Activated CD4-positive, alpha-beta T cell treated with anti-CD3 and anti-CD28 coated beads, Interleukin-2, amount 10 ng/mL, durations not matched to agents 7 days and 5 days (primary cell): ENCODE data around the gene TLL2. TPM values are rescaled to one million over a fixed set of nuclear protein-coding genes. Genes with fewer than 3 reads are reported as not detected.

Source experiments
- CTCF ChIA-PET: fragments of 350-600 bp; sonication (Branson Sonifier 250); formaldehyde crosslinking; loops from one replicate; lab custom pipeline; 2021; ENCODE audit warnings: antibody characterized with exemption; lab: Charles Lee
- POLR2A ChIA-PET: fragments of 350-600 bp; sonication (Branson Sonifier 250); formaldehyde crosslinking; loops from one replicate; lab custom pipeline; 2021; ENCODE audit warnings: antibody characterized with exemption; lab: Charles Lee
- DNase-seq: peaks from one replicate; pipeline ENCODE4 v3.0.0-alpha.2; 2020
- H3K27ac Mint-ChIP-seq: one replicate; pipeline ENCODE4 v1.8.0; 2021; ENCODE audit warnings: mild to moderate bottlenecking, moderate library complexity, mixed read lengths
- H3K27me3 Mint-ChIP-seq: one replicate; pipeline ENCODE4 v1.8.0; 2021; ENCODE audit warnings: mixed read lengths
- H3K36me3 Mint-ChIP-seq: one replicate; pipeline ENCODE4 v1.8.0; 2021; ENCODE audit warnings: low read depth, mixed read lengths
- H3K4me1 Mint-ChIP-seq: one replicate; pipeline ENCODE4 v1.8.0; 2021; ENCODE audit warnings: mixed read lengths
- H3K4me3 Mint-ChIP-seq: one replicate; pipeline ENCODE4 v1.8.0; 2021; ENCODE audit warnings: mild to moderate bottlenecking, moderate library complexity, mixed read lengths
- H3K9me3 Mint-ChIP-seq: one replicate; pipeline ENCODE4 v1.8.0; 2021; ENCODE audit warnings: mixed read lengths
- total RNA-seq, 2 experiments: library from RNA; stranded (reverse); gene quantifications; one replicate each; pipeline ENCODE4 v1.2.3, GENCODE V29; 2021

The TLL2 gene
- total RNA-seq, 2 experiments from 2014 or later: 0.17 TPM; not detected in 1

DNA sequence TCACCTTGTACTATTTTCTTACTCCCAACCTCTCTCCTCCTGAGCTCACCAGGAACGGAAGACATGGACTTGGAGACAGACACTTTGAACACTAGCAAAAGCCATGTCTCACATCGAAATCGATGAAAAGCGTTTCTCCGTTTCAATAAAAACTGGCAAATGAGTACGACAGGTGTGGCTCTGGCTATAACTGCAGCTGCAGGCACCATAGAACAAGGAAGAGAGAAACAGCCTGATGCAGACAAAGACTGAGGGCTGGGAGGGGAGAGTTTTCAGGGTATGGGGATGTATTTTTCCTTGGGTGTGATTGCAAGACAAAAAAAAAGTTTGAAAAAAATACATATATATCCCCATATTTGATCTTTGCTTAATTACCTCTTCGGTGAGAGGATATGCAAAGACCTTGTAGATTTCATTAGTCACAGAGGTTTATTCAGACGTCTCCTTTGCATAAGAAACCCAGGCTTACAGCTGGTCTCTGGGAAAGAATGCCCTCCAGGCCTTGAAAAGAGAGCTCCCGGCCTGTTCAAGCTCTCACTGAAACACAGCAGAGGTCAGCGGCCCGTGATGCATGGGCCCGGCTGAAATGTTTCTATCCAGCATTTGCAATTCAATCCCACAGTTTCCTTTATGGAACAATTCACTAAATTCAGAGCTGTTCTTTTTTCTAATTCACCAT lies 63.1 kb downstream of the TLL2 start:
- DNase-seq: no peak
- no peaks in the 10 kb centered on the region for H3K9me3 Mint-ChIP-seq
- H3K4me3 Mint-ChIP-seq: no peak overlapping the region
- no peaks in the 10 kb centered on the region for H3K36me3 Mint-ChIP-seq
- H3K4me1 Mint-ChIP-seq: no peaks in the 10 kb centered on the region
- CTCF ChIA-PET: no interaction called here
- peaks cover 5% of the 10 kb centered on the region for H3K27me3 Mint-ChIP-seq
- POLR2A ChIA-PET: no interaction called here
- H3K27ac Mint-ChIP-seq: no peak overlapping the region

DNA sequence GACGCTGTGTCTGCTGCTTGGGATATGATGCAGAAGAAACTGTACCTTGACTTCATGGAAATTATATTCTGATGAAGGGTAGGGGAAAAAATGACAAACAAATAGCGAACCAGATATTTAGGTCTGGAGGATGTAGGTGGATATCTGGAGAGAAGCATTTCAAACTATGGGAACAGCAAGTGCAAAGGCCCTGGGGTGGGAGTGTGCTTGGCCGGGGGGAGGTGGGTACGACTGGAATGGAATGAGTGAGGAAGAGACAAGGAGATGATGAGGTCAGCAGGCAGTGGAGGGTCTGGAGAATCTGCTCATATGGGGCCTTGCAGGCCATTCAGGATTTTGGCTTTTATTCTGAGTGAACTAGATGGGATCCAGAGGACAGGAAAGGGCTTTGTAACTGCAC lies 65.2 kb downstream of the TLL2 start:
- POLR2A ChIA-PET: no interaction called here

DNA sequence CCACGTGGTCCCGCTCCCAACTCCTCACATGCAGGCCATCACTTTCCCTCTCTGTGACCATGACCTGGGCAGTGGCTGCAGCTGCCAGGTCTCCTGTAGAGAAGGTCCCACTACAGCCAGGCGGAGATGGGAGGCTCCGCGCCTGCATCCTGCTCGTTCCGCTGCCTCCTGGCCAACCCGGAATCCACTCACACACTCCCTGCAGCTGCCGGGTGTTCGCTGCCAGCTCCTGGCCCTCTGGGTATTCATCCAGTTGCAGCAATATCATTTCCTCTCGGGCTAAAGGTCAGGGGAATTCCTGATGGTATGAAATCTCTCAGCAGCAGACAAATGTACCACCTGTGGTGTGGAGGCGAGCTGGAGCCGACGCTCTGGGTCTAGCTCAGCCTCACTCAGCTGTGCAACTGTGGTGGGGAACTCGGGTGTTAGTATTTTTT lies 65.7 kb downstream of the TLL2 start:
- CTCF ChIA-PET: no interaction called here
- H3K27ac Mint-ChIP-seq: no peak overlapping the region

More for the DNA sequence above, 65.2 kb downstream of the TLL2 start:
- Mint-ChIP-seq H3K4me1 (no peaks in the 10 kb centered on the region), H3K9me3 (no peaks in the 10 kb centered on the region), H3K27ac (no peak overlapping the region), H3K27me3 (peaks cover 5% of the 10 kb centered on the region), H3K4me3 (no peak overlapping the region), H3K36me3 (no peaks in the 10 kb centered on the region)
- DNase-seq: no peak
- CTCF ChIA-PET: no interaction called here

DNA sequence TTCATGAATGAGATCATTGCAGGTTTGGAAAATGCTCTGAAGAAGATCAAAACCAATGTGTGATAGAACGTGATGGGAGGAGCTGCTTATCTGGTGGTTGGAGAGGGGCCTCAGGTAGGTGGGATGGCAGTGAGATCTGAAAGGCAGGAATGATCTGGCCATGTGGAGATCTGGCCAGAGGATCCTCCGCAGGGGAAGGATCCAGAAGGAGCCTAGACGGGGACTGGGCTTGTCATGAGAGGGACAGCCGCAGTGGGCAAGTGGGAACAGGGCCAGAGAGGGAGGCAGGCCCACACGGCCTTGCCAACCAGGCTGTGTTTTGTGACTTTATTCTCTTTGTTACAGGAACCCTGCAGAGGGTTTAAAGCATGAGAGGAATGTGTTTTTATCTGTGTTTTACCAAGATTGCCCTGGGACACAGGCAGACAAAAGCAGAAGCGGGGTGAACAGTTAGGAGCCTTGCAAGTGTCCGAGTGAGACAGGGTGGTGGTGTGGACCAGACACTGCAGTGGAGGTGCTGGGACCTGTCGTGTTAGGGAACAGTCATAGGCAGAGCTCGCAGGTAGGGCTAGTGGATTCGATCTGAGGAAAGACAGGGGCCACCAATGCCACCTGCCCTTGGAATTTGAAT lies 66.6 kb downstream of the TLL2 start:
- Mint-ChIP-seq H3K27me3 (peaks cover 5% of the 10 kb centered on the region), H3K4me1 (no peaks in the 10 kb centered on the region), H3K4me3 (no peak overlapping the region), H3K9me3 (no peaks in the 10 kb centered on the region), H3K27ac (no peak overlapping the region), H3K36me3 (no peaks in the 10 kb centered on the region)
- POLR2A ChIA-PET: no interaction called here
- DNase-seq: no peak
- CTCF ChIA-PET: no interaction called here

More for the DNA sequence above, 65.7 kb downstream of the TLL2 start:
- Mint-ChIP-seq H3K4me1 (no peaks in the 10 kb centered on the region), H3K27me3 (peaks cover 5% of the 10 kb centered on the region), H3K9me3 (no peaks in the 10 kb centered on the region), H3K36me3 (no peaks in the 10 kb centered on the region), H3K4me3 (no peak overlapping the region)
- POLR2A ChIA-PET: no interaction called here
- no peak for DNase-seq

DNA sequence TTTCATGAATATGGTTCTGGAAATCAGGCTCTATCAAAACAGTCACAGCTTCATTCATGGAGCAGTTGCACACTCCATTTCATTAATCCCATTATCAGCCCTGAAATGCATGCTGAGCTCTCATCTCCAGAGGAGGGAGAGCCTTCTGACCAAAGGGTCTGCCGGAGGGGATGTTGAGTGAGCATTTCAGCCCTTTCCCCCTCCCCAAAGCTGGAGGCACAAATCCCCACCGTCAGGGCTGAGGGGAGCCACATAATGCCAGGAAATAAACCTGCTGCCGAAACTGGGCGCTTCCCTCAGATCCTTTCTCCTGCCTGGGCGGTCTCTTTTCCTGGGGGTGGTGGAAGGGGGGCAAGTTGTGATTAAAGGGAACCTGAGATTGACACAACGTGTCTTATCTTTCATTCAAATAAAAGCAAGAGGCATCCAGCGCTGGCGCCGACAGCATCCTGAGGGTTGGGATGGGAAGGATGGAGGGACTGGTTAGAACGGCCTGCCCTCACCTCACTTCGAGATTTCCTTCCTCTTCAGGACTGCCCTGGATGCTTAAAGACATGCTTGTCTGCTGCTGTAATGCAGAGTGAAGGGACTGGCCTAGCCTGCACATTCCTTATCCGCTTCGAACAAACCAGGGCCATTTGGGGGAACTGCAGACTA lies 71.6 kb downstream of the TLL2 start:
- POLR2A ChIA-PET: no interaction called here
- CTCF ChIA-PET: no interaction called here
- Mint-ChIP-seq H3K27ac (no peak overlapping the region), H3K9me3 (no peaks in the 10 kb centered on the region), H3K36me3 (no peaks in the 10 kb centered on the region), H3K4me3 (no peak overlapping the region), H3K27me3 (no peaks in the 10 kb centered on the region), H3K4me1 (no peaks in the 10 kb centered on the region)
- no peak for DNase-seq

DNA sequence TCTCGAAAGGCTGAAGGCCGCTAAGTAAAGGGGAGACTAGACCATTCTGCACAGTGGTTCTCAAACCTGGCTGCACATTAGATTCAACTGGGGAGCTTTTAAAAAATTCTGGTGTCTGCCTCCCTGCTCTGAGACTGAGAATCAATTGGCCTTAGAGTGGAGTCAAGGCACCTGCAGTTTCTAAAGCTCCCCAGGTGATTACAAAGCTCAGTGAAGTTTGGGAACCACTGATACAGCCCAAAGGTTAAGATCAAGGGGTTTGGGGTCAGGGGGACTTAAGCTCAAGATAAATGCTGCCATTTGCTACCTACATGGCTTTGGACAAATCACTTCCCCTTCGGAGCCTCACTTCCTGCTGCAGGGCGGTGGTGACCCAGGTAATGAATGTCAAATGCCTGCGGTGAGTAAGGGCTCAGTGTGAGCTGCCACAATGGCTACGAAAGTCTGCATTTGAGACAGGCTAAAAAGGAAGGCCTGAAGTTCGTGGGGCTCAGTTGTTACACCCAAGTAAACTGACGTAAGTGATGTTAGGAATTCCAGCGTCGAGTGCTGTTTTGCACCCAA lies 72.3 kb downstream of the TLL2 start:
- CTCF ChIA-PET: no interaction called here
- no peaks in the 10 kb centered on the region for H3K27me3 Mint-ChIP-seq
- DNase-seq: no peak
- no peaks in the 10 kb centered on the region for H3K4me1 Mint-ChIP-seq
- no peaks in the 10 kb centered on the region for H3K36me3 Mint-ChIP-seq
- no peak overlapping the region for H3K4me3 Mint-ChIP-seq
- H3K9me3 Mint-ChIP-seq: no peaks in the 10 kb centered on the region
- POLR2A ChIA-PET: no interaction called here
- H3K27ac Mint-ChIP-seq: no peak overlapping the region

DNA sequence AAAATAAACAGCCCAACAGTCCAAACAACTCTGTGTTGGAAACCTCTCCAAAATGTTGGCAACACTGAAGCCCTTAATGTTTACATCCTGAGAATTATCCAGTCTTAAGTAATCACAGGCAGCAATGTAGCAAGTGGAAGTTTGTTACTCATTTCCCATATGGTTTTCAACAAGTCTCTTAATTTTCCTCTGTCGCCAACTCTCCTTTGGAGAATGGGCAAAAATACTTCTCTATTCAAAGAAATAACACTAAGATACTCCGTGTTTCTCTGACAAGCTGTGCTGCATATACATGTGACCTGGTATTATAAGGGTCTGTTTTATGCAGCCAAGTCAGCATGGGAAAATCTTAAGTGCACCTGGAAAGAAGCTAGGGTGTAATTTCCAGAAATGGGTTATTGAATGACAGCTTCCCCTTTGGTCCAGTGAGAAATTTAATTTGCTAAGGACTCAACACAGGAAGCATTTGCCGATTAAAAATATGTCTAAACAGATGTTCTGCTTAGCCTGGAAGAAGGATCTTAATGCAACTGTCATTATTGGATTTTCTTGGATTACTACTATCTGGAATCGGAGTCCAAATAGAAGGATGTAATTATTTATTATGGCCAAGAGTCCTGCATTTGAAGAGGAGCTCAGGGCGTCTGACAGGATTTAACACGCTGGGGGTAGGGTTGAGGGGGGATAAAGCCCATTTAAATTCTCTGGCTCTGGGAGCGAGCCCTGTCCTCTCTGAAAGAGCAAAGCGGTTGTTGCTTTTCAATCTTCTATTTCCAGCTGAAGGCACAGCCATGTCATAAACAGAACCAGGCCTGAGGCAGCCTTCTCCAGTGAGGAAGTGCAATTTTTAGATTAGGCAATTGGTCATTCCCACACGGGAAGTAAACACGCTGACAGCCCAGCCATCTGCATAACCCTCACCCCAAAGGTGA lies 73.1 kb downstream of the TLL2 start:
- H3K27me3 Mint-ChIP-seq: no peaks in the 10 kb centered on the region
- H3K4me1 Mint-ChIP-seq: no peaks in the 10 kb centered on the region
- H3K27ac Mint-ChIP-seq: no peak overlapping the region
- H3K4me3 Mint-ChIP-seq: no peak overlapping the region
- H3K36me3 Mint-ChIP-seq: no peaks in the 10 kb centered on the region
- DNase-seq: no peak
- ChIA-PET POLR2A (no interaction called here), CTCF (interaction anchor here (1.6 kb wide), 1 partner anchor 22 kb away, joined by 3 read pairs; no protein-coding TSS in a partner anchor)
- H3K9me3 Mint-ChIP-seq: no peaks in the 10 kb centered on the region

DNA sequence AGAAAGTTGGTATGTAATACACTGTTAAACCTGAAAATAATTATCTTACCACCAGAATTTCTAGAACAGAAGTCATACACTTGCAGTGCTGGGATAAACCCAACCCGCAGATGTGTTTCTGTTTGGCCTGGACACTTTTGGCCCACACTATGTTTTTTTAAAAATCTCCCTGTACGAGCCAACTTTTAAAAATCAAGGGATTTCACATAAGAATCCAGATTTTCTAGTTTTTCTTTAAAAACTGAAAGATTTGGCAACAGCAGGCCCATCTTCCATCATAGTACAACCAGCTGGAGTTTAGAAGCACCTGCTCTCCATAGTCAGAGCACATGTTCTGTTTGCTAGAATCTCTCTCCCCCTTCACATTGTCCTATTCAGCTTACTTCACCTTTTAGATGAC lies 74.0 kb downstream of the TLL2 start:
- no peak overlapping the region for H3K27ac Mint-ChIP-seq
- CTCF ChIA-PET: interaction anchor here (1.6 kb wide), 1 partner anchor 21 kb away, joined by 3 read pairs; no protein-coding TSS in a partner anchor

DNA sequence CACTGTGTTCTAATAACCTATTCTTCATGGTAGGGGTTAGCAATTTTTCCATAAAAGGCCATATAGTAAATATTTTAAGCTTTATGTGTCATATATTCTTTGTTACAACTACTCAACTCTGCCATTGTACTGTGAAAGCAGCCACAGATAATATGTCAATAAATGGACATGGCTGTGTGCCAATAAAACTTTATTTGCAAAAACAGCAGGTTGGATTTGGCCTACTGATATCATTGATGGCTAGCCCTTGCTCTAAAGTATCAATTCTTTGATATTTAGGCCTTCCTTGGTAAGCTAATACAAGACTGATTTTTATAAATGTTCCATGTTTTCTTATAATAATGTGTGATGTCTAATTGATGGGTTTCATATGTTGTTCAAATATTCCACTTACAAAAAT lies 77.7 kb downstream of the TLL2 start:
- no peaks in the 10 kb centered on the region for H3K36me3 Mint-ChIP-seq
- CTCF ChIA-PET: no interaction called here

More for the DNA sequence above, 74.0 kb downstream of the TLL2 start:
- no peak overlapping the region for H3K4me3 Mint-ChIP-seq
- no peaks in the 10 kb centered on the region for H3K36me3 Mint-ChIP-seq
- H3K4me1 Mint-ChIP-seq: no peaks in the 10 kb centered on the region
- H3K9me3 Mint-ChIP-seq: no peaks in the 10 kb centered on the region
- no peaks in the 10 kb centered on the region for H3K27me3 Mint-ChIP-seq
- DNase-seq: no peak
- POLR2A ChIA-PET: no interaction called here

DNA sequence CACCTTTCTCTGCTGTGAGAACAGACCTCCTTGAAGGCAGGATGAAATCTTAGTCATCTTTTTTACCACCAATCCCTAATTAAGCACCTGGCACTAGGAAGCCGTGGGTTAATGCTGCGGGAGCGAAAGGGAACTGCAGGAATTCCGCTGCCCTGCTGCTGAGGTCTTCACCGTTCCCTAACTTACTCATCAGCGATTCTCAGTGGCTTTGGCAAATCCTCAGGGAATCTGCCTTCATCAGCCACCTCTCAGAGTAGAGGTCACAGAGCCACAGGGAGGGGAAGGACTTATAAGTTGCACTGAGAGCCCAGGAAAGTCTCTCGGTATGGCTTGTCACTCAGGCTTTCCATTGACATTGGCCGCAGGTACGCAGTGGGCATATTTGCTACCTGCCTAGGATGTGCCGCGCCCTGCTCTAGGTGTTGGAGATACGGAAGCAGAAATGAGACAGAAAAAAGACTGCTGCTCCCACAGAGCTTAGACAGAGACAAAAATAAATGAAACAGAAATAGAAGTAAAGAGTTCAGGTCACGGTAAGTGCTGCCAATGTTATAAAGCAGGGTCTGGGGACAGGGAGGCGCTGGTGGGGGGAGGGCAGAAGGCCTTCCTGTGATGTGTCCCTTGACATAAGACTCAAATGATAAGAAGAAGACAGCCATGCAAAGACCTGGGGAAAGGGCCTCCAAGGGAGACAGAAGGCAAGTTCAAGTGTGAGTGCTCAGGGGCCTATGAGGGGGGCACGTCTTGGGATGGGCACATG lies 82.3 kb downstream of the TLL2 start:
- DNase-seq: no peak
- H3K9me3 Mint-ChIP-seq: no peaks in the 10 kb centered on the region
- peaks cover 18% of the 10 kb centered on the region for H3K27me3 Mint-ChIP-seq
- H3K27ac Mint-ChIP-seq: no peak overlapping the region
- H3K36me3 Mint-ChIP-seq: no peaks in the 10 kb centered on the region
- no peaks in the 10 kb centered on the region for H3K4me1 Mint-ChIP-seq
- POLR2A ChIA-PET: no interaction called here
- no peak overlapping the region for H3K4me3 Mint-ChIP-seq
- CTCF ChIA-PET: no interaction called here

More for the DNA sequence above, 77.7 kb downstream of the TLL2 start:
- H3K9me3 Mint-ChIP-seq: no peaks in the 10 kb centered on the region
- no peaks in the 10 kb centered on the region for H3K27me3 Mint-ChIP-seq
- H3K4me1 Mint-ChIP-seq: no peaks in the 10 kb centered on the region
- H3K27ac Mint-ChIP-seq: no peak overlapping the region
- no peak overlapping the region for H3K4me3 Mint-ChIP-seq
- DNase-seq: no peak
- POLR2A ChIA-PET: interaction anchor here (0.5 kb wide), 1 partner anchor 1206 kb away, joined by 6 read pairs; no protein-coding TSS in a partner anchor

DNA sequence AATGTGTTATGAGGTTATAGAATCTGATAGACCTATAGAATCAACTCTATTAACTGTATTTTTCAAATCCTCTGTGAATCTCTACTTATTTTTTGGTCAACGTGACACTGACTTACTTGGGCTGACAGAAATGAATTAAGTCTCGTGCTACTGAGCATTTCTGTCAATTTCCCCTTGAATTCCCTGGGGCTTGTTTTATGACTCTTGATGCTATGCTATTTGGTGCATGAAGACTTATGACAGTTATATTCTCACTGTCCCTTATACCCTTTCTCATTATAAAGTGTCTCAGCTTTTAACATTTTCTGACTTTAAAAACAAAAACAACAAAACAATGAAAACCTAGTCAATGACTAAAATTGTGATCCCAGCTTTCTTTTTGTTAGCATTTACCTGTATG lies 86.4 kb downstream of the TLL2 start:
- no peak for DNase-seq
- Mint-ChIP-seq H3K9me3 (no peaks in the 10 kb centered on the region), H3K27ac (no peak overlapping the region), H3K36me3 (no peaks in the 10 kb centered on the region), H3K27me3 (peaks cover 35% of the 10 kb centered on the region), H3K4me3 (no peak overlapping the region), H3K4me1 (no peaks in the 10 kb centered on the region)
- ChIA-PET POLR2A (no interaction called here), CTCF (no interaction called here)

DNA sequence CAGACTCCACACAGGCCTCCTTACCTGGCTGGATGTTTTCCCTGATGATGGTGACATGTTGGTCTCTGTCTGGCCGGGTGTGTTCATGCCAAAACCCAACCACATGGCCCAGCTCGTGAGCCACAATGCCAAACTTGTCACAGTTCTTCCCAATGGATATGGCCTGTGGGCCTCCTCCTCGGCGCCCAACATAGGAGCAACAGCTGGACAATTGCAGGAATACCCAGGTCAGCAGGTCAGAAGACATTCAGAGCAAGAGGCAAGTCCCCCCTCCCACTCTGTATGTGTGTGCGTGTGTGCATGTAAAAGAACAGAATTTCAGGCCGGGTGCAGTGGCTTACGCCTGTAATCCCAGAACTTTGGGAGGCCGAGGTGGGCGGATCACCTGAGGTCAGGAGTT lies 91.2 kb downstream of the TLL2 start:
- Mint-ChIP-seq H3K27ac (no peak overlapping the region), H3K36me3 (no peaks in the 10 kb centered on the region), H3K4me3 (no peak overlapping the region), H3K27me3 (peaks cover 27% of the 10 kb centered on the region), H3K9me3 (no peaks in the 10 kb centered on the region), H3K4me1 (no peaks in the 10 kb centered on the region)
- DNase-seq: no peak
- ChIA-PET CTCF (no interaction called here), POLR2A (no interaction called here)
